Panc1 (cell line): ENCODE measurements around the gene FAM193A. TPM values are rescaled to one million over a fixed set of nuclear protein-coding genes. Genes with fewer than 3 reads are reported as not detected.

Experiments used
- ATAC-seq: fragments of 200-7000 bp; cut with Tn5 transposase; 2 replicates; pipeline ENCODE4 v1.9.1; 2020; ENCODE audit warnings: mild to moderate bottlenecking, moderate library complexity
- BruUV-seq: library from RNA; stranded (reverse); fragments of 400-500 nt; replicated peaks from 2 replicates; lab custom pipeline; 2021; lab: Mats Ljungman, UMichigan
- CTCF ChIA-PET: fragments of 300-600 bp; sonication (Branson Sonifier 250); formaldehyde crosslinking; loops from one replicate; lab custom pipeline; 2022; ENCODE audit warnings: antibody characterized with exemption; lab: Charles Lee
- POLR2A ChIA-PET: fragments of 300-600 bp; sonication (Branson Sonifier 250); formaldehyde crosslinking; loops from one replicate; lab custom pipeline; 2022; ENCODE audit warnings: antibody characterized with exemption; lab: Charles Lee
- DNase-seq: peaks from one replicate; pipeline ENCODE4 v3.0.0-alpha.2; 2010; ENCODE audit warnings: low read depth, low spot score
- H3K27ac ChIP-seq: 2 replicates; pipeline ENCODE4 v1.5.1; 2011; ENCODE audit warnings: mild to moderate bottlenecking, low read length, inconsistent platforms
- H3K27me3 ChIP-seq: fragments of 200-500 bp; sonication (Bioruptor generic); 2 replicates; pipeline ENCODE4 v1.6.0; 2014; ENCODE audit warnings: low read length, inconsistent platforms; ENCODE audit not compliant: control insufficient read depth, insufficient read depth
- H3K36me3 ChIP-seq: fragments of 200-500 bp; sonication (Bioruptor generic); 2 replicates; pipeline ENCODE4 v1.5.1; 2014; ENCODE audit warnings: inconsistent platforms, mild to moderate bottlenecking, low read length, moderate library complexity; ENCODE audit not compliant: control insufficient read depth, insufficient read depth
- H3K4me1 ChIP-seq: 2 replicates; pipeline ENCODE4 v1.5.1; 2011; ENCODE audit warnings: inconsistent platforms, mild to moderate bottlenecking, low read length, moderate library complexity; ENCODE audit not compliant: control insufficient read depth, insufficient read depth
- H3K4me3 ChIP-seq, 2 experiments: 2 replicates each; pipeline ENCODE4 v1.5.1; 2011 to 2012; ENCODE audit warnings: low read depth in 2 of 2, low read length in 2 of 2, mild to moderate bottlenecking in 2 of 2, inconsistent platforms in 1 of 2, moderate library complexity in 1 of 2
- H3K9me3 ChIP-seq: fragments of 200-500 bp; sonication (Bioruptor generic); 2 replicates; pipeline ENCODE4 v1.5.1; 2014; ENCODE audit warnings: low read depth, mild to moderate bottlenecking, inconsistent platforms, low read length, moderate library complexity; ENCODE audit not compliant: control insufficient read depth, insufficient read depth
- POLR2AphosphoS5 ChIP-seq: IDR thresholded peaks from 2 replicates; pipeline ENCODE4 v1.6.1; 2012; ENCODE audit warnings: mild to moderate bottlenecking, low read depth, low read length, moderate library complexity
- SIN3A ChIP-seq: IDR thresholded peaks from 2 replicates; pipeline ENCODE4 v1.6.1; 2012; ENCODE audit warnings: low read depth, mild to moderate bottlenecking, low read length, moderate library complexity, borderline replicate concordance; ENCODE audit not compliant: insufficient read depth
- TCF7L2 ChIP-seq: IDR thresholded peaks from 2 replicates; pipeline ENCODE4 v1.6.1; 2011; ENCODE audit warnings: mild to moderate bottlenecking, low read depth, low read length, inconsistent platforms
- in situ Hi-C: cut with HindIII; loops from 2 replicates; pipeline ENCODE4 v1.10.0; 2016; ENCODE audit warnings: low sequenced_read_pairs, low pct_unique_long_range_greater_than_20kb
- intact Hi-C: fragments of 100-400 bp; cut with micrococcal nuclease; formaldehyde crosslinking; loops from one replicate; pipeline ENCODE4 v1.10.0; 2022; ENCODE audit not compliant: unreplicated experiment
- total RNA-seq: library from RNA; stranded (reverse); gene quantifications from one replicate; pipeline ENCODE4 v1.2.1, GENCODE V29; 2021; ENCODE audit not compliant: unreplicated experiment
- TF ChIP-seq, protein P1 (sequence below), 2 experiments: IDR thresholded peaks; 2 replicates each; pipeline ENCODE4 v1.6.1; 2011 to 2012; ENCODE audit warnings: low read depth in 2 of 2, control low read depth in 1 of 2, low read length in 1 of 2, mild to moderate bottlenecking in 1 of 2, moderate library complexity in 1 of 2; ENCODE audit not compliant: insufficient read depth in 1 of 2
- TF ChIP-seq, protein P2 (sequence below): fragments of 450-650 bp; IDR thresholded peaks from 2 replicates; pipeline ENCODE4 v1.5.1; 2017; ENCODE audit warnings: mild to moderate bottlenecking

The FAM193A gene
- total RNA-seq, 1 experiment from 2014 or later, result 25.7 TPM

DNA sequence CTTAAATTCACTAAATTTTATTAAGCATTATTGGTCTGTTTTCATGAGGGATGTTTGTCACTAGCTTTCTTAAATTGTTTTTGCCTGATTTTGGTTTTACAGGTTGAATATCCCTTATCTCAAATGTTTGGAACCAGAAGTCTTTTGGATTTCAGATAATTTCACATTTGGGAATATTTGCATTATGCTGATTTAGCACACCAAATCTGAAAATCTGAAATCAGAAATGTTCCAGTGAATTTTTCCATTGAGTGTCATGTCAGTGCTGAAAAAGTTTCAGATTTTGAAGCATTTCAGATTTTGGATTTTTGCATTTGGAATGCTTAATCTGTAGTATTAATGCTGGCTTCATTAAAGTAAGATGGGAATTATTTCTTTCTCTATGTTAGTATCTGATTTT lies 14.7 kb downstream of the FAM193A start:
- in situ Hi-C loops (no loop called here), intact Hi-C loops (no loop called here)
- Histone ChIP-seq H3K27me3 (no peaks in the 10 kb centered on the region), H3K27ac (no peak overlapping the region), H3K4me3 (no peak overlapping the region), H3K9me3 (no peaks in the 10 kb centered on the region), H3K4me1 (no peaks in the 10 kb centered on the region; the same call in 1 of the 2 replicates), H3K36me3 (no peaks in the 10 kb centered on the region)
- ChIA-PET CTCF (no interaction called here), POLR2A (no interaction called here)
- BruUV-seq, result no TSS peak
- DNase-seq, result no peak
- TF ChIP-seq, protein P1, sequence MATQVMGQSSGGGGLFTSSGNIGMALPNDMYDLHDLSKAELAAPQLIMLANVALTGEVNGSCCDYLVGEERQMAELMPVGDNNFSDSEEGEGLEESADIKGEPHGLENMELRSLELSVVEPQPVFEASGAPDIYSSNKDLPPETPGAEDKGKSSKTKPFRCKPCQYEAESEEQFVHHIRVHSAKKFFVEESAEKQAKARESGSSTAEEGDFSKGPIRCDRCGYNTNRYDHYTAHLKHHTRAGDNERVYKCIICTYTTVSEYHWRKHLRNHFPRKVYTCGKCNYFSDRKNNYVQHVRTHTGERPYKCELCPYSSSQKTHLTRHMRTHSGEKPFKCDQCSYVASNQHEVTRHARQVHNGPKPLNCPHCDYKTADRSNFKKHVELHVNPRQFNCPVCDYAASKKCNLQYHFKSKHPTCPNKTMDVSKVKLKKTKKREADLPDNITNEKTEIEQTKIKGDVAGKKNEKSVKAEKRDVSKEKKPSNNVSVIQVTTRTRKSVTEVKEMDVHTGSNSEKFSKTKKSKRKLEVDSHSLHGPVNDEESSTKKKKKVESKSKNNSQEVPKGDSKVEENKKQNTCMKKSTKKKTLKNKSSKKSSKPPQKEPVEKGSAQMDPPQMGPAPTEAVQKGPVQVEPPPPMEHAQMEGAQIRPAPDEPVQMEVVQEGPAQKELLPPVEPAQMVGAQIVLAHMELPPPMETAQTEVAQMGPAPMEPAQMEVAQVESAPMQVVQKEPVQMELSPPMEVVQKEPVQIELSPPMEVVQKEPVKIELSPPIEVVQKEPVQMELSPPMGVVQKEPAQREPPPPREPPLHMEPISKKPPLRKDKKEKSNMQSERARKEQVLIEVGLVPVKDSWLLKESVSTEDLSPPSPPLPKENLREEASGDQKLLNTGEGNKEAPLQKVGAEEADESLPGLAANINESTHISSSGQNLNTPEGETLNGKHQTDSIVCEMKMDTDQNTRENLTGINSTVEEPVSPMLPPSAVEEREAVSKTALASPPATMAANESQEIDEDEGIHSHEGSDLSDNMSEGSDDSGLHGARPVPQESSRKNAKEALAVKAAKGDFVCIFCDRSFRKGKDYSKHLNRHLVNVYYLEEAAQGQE (IDR thresholded peaks at IDR 0.05; ENCODE audit: insufficient read depth in 1 of 2, low read depth in 2 of 2, low read length in 1 of 2), result no peak
- TF ChIP-seq, protein P2, sequence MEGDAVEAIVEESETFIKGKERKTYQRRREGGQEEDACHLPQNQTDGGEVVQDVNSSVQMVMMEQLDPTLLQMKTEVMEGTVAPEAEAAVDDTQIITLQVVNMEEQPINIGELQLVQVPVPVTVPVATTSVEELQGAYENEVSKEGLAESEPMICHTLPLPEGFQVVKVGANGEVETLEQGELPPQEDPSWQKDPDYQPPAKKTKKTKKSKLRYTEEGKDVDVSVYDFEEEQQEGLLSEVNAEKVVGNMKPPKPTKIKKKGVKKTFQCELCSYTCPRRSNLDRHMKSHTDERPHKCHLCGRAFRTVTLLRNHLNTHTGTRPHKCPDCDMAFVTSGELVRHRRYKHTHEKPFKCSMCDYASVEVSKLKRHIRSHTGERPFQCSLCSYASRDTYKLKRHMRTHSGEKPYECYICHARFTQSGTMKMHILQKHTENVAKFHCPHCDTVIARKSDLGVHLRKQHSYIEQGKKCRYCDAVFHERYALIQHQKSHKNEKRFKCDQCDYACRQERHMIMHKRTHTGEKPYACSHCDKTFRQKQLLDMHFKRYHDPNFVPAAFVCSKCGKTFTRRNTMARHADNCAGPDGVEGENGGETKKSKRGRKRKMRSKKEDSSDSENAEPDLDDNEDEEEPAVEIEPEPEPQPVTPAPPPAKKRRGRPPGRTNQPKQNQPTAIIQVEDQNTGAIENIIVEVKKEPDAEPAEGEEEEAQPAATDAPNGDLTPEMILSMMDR, result no peak
- no peak for TF ChIP-seq POLR2AphosphoS5
- no peak for ATAC-seq

DNA sequence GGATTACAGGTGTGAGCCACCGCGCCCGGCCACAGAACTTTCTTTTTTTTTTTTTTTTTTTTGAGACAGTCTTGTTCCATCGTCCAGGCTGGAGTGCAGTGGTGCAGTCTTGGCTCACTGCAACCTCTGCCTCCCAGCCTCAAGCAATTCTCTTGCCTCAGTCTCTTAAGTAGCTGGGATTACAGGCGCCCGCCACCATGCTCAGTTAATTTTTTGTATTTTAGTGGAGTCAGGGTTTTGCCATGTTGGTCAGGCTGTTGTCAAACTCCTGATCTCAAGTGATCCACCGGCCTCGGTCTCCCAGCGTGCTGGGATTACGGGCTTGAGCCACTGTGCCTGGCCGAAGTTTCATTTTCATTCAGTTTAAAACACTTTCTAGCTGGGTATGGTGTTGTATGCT lies 16.4 kb downstream of the FAM193A start:
- H3K4me1 ChIP-seq, result no peaks in the 10 kb centered on the region; the same call in 1 of the 2 replicates
- ChIA-PET POLR2A (no interaction called here), CTCF (no interaction called here)
- intact Hi-C loops (no loop called here), in situ Hi-C loops (no loop called here)
- ATAC-seq (no peak), DNase-seq (no peak)
- no peaks in the 10 kb centered on the region for H3K9me3 ChIP-seq
- TF ChIP-seq POLR2AphosphoS5 (no peak), SIN3A (no peak), TCF7L2 (no peak)
- TF ChIP-seq, protein P1 (IDR thresholded peaks at IDR 0.05; ENCODE audit: insufficient read depth in 1 of 2, low read depth in 2 of 2, low read length in 1 of 2), result no peak
- TF ChIP-seq, protein P2, result no peak
- no peak overlapping the region for H3K4me3 ChIP-seq
- no peaks in the 10 kb centered on the region for H3K36me3 ChIP-seq
- BruUV-seq, result no TSS peak
- H3K27ac ChIP-seq, result no peak overlapping the region
- H3K27me3 ChIP-seq, result no peaks in the 10 kb centered on the region
